ENCODE measurements around the gene TMSB10.
A peak's percentile ranks its signal among the peaks of the same experiment; 100 is the strongest.

Gene TMSB10

GRCh38 chr2:84886791-84887190 is 18.7 kb upstream of the TMSB10 start:
- no peak for DNase-seq (ENCODE audit: low spot score)
- no peak overlapping the region for H3K27ac ChIP-seq
- no peak overlapping the region for H3K4me3 ChIP-seq
- no peak for TF ChIP-seq CTCF (IDR thresholded peaks at IDR 0.05)

GRCh38 chr2:84888401-84889276 is 16.8 kb upstream of the TMSB10 start:
- H3K27ac ChIP-seq = peak overlapping the region; percentile 14 to 54
- peak overlapping the region; percentile 32 for H3K4me3 ChIP-seq
- no peak for TF ChIP-seq CTCF (IDR thresholded peaks at IDR 0.05)
- no peak for DNase-seq (ENCODE audit: low spot score)

GRCh38 chr2:84889332-84889731 is 16.1 kb upstream of the TMSB10 start:
- Histone ChIP-seq H3K27ac (peak overlapping the region in 1 of 2 donors; percentile 54), H3K4me3 (peak overlapping the region; percentile 32)
- DNase-seq (ENCODE audit: low spot score) = no peak
- no peak for TF ChIP-seq CTCF (IDR thresholded peaks at IDR 0.05)

GRCh38 chr2:84891355-84892010 is 14.0 kb upstream of the TMSB10 start:
- Histone ChIP-seq H3K4me3 (no peak overlapping the region), H3K27ac (no peak overlapping the region)
- no peak for DNase-seq (ENCODE audit: low spot score)
- TF ChIP-seq CTCF (IDR thresholded peaks at IDR 0.05) = no peak

- TF ChIP-seq CTCF (IDR thresholded peaks at IDR 0.05) = no peak
- DNase-seq (ENCODE audit: low spot score) = no peak
- peak overlapping the region in 1 of 2 donors; percentile 13 for H3K27ac ChIP-seq
- H3K4me3 ChIP-seq = no peak overlapping the region
These were observed 11.3 kb upstream of the TMSB10 start for GRCh38 chr2:84894131-84894586.

- no peak for TF ChIP-seq CTCF (IDR thresholded peaks at IDR 0.05)
- Histone ChIP-seq H3K27ac (peak overlapping the region in 1 of 2 donors; percentile 28), H3K4me3 (no peak overlapping the region)
- DNase-seq (ENCODE audit: low spot score) = no peak
These were observed 10.5 kb upstream of the TMSB10 start for GRCh38 chr2:84894758-84895520.
